Measurements from ENCODE around the gene ZNF573. TPM values are rescaled to one million over a fixed set of nuclear protein-coding genes. Genes with fewer than 3 reads are reported as not detected.
"Not testable (repeated sequence)": the region's sequence is repeated elsewhere in the genome, so short reads cannot be mapped to it uniquely, and the experiment has no call there.

The ZNF573 gene
- total and polyA plus RNA-seq, 2 of the 13 experiments (the other 11 are each of a cell fraction or from before 2014, with no cell fraction given): 3.1 to 9.3 TPM

GRCh38 chr19:37763488-37763887 lies 15.9 kb downstream of the ZNF573 start:
- H3K9ac ChIP-seq (ENCODE audit: insufficient read depth, low read depth, low read length): no peak overlapping the region
- 100% methylated on average over 1 of the region's 1 CpG for WGBS (ENCODE audit: low lambda C conversion rate)
- H3K79me2 ChIP-seq (ENCODE audit: insufficient read depth, low read length): no peaks in the 10 kb centered on the region
- DNase-seq (ENCODE audit: low spot score) (no peak), ATAC-seq (no peak), FAIRE-seq (no peak)
- no TSS peak for BruUV-seq (replicated peaks)
- peaks cover 0 to 5% of the 10 kb centered on the region in 2 experiments; a peak in 2 of 5 replicates for H3K36me3 ChIP-seq (replicated peaks in 1 of 2; ENCODE audit: control insufficient read depth in 1 of 2, insufficient read depth in 2 of 2, low read length in 2 of 2)
- H2AFZ ChIP-seq (ENCODE audit: low read length): no peak overlapping the region
- TF ChIP-seq MAFG (CRISPR knock-in tag; IDR thresholded peaks at IDR 0.05) (no peak), THYN1 (CRISPR knock-in tag; IDR thresholded peaks at IDR 0.05; ENCODE audit: borderline replicate concordance, low read depth) (no peak), PAX8 (CRISPR knock-in tag; IDR thresholded peaks at IDR 0.05; ENCODE audit: borderline replicate concordance) (no peak), ATF7 (IDR thresholded peaks at IDR 0.05) (0 out of 2 replicates have a peak, but pooled peaks have one; percentile 14), ATF7 (CRISPR knock-in tag; IDR thresholded peaks at IDR 0.05) (no peak), CEBPB (IDR thresholded peaks at IDR 0.05; ENCODE audit: borderline replicate concordance, low read depth, low read length) (peak; percentile 38; the same call in 1 of the 2 replicates), ZBTB37 (CRISPR knock-in tag; IDR thresholded peaks at IDR 0.05) (no peak), ZBTB34 (CRISPR knock-in tag; IDR thresholded peaks at IDR 0.05) (no peak), ZNF224 (CRISPR knock-in tag; IDR thresholded peaks at IDR 0.05) (no peak), ZKSCAN1 (IDR thresholded peaks at IDR 0.05; ENCODE audit: low read length) (no peak), SSRP1 (CRISPR knock-in tag; IDR thresholded peaks at IDR 0.05) (no peak)
- TF ChIP-seq, protein P1, sequence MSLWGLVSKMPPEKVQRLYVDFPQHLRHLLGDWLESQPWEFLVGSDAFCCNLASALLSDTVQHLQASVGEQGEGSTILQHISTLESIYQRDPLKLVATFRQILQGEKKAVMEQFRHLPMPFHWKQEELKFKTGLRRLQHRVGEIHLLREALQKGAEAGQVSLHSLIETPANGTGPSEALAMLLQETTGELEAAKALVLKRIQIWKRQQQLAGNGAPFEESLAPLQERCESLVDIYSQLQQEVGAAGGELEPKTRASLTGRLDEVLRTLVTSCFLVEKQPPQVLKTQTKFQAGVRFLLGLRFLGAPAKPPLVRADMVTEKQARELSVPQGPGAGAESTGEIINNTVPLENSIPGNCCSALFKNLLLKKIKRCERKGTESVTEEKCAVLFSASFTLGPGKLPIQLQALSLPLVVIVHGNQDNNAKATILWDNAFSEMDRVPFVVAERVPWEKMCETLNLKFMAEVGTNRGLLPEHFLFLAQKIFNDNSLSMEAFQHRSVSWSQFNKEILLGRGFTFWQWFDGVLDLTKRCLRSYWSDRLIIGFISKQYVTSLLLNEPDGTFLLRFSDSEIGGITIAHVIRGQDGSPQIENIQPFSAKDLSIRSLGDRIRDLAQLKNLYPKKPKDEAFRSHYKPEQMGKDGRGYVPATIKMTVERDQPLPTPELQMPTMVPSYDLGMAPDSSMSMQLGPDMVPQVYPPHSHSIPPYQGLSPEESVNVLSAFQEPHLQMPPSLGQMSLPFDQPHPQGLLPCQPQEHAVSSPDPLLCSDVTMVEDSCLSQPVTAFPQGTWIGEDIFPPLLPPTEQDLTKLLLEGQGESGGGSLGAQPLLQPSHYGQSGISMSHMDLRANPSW (CRISPR knock-in tag; IDR thresholded peaks at IDR 0.05; ENCODE audit: borderline replicate concordance): no peak
- POLR2A ChIA-PET: no interaction called here
- no peak overlapping the region for H3K4me2 ChIP-seq (ENCODE audit: low read depth, low read length)
- H4K20me1 ChIP-seq (ENCODE audit: insufficient read depth, low read length): no peaks in the 10 kb centered on the region
- H3K4me3 ChIP-seq (replicated peaks in 1 of 3; ENCODE audit: insufficient read depth in 1 of 3, low read depth in 2 of 3, low read length in 3 of 3): no peak overlapping the region
- H3K4me1 ChIP-seq (ENCODE audit: insufficient read depth, low read length): no peaks in the 10 kb centered on the region
- no peaks in the 10 kb centered on the region for H3K9me3 ChIP-seq (ENCODE audit: low read length)
- no peaks in the 10 kb centered on the region for H3K27me3 ChIP-seq (ENCODE audit: control insufficient read depth in 1 of 2, insufficient read depth in 2 of 2, low read length in 2 of 2)
- H3K27ac ChIP-seq (ENCODE audit: extremely low read length, insufficient read depth, low read length): no peak overlapping the region
- CTCF ChIA-PET (ENCODE audit: low intra/inter-chr PET ratio, low total read pairs): no interaction called here
- in situ Hi-C loops (cut with HindIII; ENCODE audit: extremely low pct_ligation_motif_present, low pct_unique_long_range_greater_than_20kb) (no loop called here), intact Hi-C loops (cut with micrococcal nuclease; ENCODE audit: unreplicated experiment) (no loop called here)

DNA sequence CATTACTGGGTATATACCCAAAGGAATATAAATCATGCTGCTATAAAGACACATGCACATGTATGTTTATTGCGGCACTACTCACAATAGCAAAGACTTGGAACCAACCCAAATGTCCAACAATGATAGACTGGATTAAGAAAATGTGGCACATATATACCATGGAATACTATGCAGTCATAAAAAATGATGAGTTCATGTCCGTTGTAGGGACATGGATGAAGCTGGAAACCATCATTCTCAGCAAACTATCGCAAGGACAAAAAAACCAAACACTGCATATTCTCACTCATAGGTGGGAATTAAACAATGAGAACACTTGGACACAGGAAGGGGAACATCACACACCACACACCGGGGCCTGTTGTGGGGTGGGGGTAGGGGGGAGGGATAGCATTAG lies 21.7 kb downstream of the ZNF573 start:
- FAIRE-seq: not testable (repeated sequence)
- 91% methylated on average over 3 of the region's 4 CpGs for WGBS (ENCODE audit: low lambda C conversion rate)

More for the DNA sequence above, 21.7 kb downstream of the ZNF573 start:
- intact Hi-C loops (cut with micrococcal nuclease; ENCODE audit: unreplicated experiment); POLR2A ChIA-PET; DNase-seq (ENCODE audit: low spot score); BruUV-seq (replicated peaks); H3K27ac ChIP-seq (ENCODE audit: extremely low read length, insufficient read depth, low read length); H3K4me2 ChIP-seq (ENCODE audit: low read depth, low read length); H3K9me3 ChIP-seq (ENCODE audit: low read length); H3K36me3 ChIP-seq (replicated peaks in 1 of 2; ENCODE audit: control insufficient read depth in 1 of 2, insufficient read depth in 2 of 2, low read length in 2 of 2); H2AFZ ChIP-seq (ENCODE audit: low read length); ATAC-seq; H3K4me3 ChIP-seq (replicated peaks in 1 of 3; ENCODE audit: insufficient read depth in 1 of 3, low read depth in 2 of 3, low read length in 3 of 3); H4K20me1 ChIP-seq (ENCODE audit: insufficient read depth, low read length); H3K9ac ChIP-seq (ENCODE audit: insufficient read depth, low read depth, low read length); H3K4me1 ChIP-seq (ENCODE audit: insufficient read depth, low read length); CTCF ChIA-PET (ENCODE audit: low intra/inter-chr PET ratio, low total read pairs); in situ Hi-C loops (cut with HindIII; ENCODE audit: extremely low pct_ligation_motif_present, low pct_unique_long_range_greater_than_20kb); H3K79me2 ChIP-seq (ENCODE audit: insufficient read depth, low read length); H3K27me3 ChIP-seq (ENCODE audit: control insufficient read depth in 1 of 2, insufficient read depth in 2 of 2, low read length in 2 of 2): not testable (repeated sequence)

All from HepG2 (cell line).